NCI-H1694 (cell line): ENCODE results near the gene SF3B1.
"Not testable (repeated sequence)": the region's sequence is repeated elsewhere in the genome, so short reads cannot be mapped to it uniquely, and the experiment has no call there.

ENCODE experiments used
- DNase-seq: peaks from one replicate; lab custom pipeline; 2025; lab: John Stamatoyannopoulos, UW

The SF3B1 gene

GRCh38 chr2:197434541-197435513 lies at the start of gene SF3B1:
TSS of gene SF3B1 (minus strand) at chr2:197435028. CDS start at chr2:197434999, 29 bp downstream.
- DNase-seq: peak; percentile 94

GRCh38 chr2:197484248-197484647 lies 49.4 kb upstream of the SF3B1 start:
- DNase-seq: not testable (repeated sequence)

DNA sequence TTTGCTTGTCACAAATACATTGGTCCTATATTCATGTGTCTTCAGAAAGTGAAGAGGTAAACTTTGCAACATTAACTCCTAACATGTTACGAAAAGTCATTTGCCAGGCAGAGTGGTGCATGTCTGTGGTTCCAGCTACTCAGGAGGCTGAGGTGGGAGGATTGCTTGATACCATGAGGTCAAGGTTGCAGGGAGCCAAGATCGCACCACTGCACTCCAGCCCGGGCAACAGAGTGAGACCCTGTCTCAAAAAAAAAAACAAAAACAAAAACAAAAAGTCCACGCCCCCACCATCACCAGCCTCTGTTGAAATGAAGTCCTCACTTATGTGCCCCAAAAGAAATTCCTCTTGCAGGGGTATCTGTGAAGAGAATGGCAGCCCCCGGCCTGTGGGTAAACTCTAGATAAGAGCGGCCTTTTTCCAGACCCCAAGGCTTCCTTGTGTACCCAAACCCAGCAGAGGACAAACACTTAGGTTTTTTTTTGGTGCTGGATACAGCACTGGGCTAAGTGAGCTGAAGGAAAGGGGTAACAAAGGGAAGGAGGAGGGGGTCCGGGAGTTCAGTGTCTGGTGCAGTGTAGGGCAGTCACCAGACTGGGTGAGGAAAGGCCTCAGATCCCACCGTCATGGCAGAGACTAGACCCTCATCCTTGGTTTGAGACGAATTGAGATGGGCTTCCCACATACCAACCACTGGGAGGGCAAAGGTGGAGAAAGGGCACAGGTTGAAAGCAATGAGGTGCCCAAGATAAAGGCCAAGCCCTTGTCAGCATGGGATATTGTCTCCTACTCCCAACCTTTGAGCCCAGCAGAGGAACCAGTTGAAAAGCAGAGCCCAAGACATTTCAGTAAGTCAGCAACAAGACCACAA lies 45.6 kb upstream of the SF3B1 start:
- DNase-seq: no peak

DNA sequence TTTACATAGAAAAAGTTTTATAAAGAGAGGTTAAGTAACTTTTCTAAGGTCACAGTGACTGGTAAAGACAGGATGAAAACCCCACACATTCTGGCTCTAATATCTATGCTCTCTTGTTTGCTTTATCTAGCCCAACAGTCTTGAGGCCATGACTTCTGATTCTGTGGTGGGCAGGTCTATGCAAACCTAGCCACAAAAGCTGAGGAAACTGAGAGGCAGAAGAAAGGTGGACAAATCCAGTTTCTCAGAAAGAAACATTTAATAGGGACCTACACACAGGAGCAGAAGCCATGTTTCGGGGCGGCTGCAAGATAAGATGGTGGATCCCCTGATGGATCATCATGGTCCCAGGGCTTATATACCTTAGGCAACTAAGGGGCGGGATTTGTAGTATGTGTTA lies 43.0 kb upstream of the SF3B1 start:
- DNase-seq: no peak

DNA sequence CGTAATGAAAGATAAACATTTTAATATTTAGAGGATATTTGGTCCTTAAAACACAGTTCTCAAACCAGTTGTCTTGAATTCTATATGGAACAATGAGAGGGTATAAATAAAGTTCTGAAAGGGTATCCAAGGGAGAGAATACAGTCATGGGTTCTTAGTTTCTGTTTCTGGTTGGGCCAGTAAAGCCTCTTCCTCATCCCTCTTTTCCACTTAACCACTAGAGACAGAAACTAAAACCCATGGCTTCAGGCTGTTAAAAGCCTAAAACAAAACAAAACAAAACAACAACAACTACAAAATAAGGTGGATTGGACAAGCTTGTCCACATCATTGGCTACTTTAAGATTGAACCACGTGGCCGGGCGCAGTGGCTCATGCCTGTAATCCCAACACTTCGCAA lies 37.3 kb upstream of the SF3B1 start:
- no peak for DNase-seq

GRCh38 chr2:197464175-197464574 lies 29.3 kb upstream of the SF3B1 start:
- DNase-seq: no peak

DNA sequence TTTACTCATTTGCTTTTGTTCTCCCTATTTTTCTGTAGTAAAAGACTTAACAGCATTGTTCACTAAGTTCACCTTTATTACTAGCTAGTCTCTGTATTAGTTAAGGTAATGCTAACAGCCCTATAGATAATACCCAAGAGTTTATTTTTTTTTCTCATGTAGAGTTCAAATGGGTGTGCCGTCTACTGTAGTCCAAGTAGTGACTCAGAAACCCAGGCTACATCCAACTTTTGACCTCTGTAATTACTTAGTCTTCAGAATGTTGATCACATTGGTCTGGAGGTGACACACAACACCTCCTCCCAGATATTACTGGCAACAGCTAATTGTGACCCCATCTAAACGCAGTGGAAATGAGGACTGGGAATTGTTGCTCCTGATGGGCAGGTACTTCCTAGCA lies 26.2 kb upstream of the SF3B1 start:
- no peak for DNase-seq

- no peak for DNase-seq
Observed at GRCh38 chr2:197460649-197461048, 25.8 kb upstream of the SF3B1 start.

GRCh38 chr2:197455428-197455827 lies 20.6 kb upstream of the SF3B1 start:
- no peak for DNase-seq

- no peak for DNase-seq
Observed at GRCh38 chr2:197454923-197455322, 20.1 kb upstream of the SF3B1 start.

- DNase-seq: peak; percentile 58
Observed at GRCh38 chr2:197453914-197454398, 19.1 kb upstream of the SF3B1 start.

DNA sequence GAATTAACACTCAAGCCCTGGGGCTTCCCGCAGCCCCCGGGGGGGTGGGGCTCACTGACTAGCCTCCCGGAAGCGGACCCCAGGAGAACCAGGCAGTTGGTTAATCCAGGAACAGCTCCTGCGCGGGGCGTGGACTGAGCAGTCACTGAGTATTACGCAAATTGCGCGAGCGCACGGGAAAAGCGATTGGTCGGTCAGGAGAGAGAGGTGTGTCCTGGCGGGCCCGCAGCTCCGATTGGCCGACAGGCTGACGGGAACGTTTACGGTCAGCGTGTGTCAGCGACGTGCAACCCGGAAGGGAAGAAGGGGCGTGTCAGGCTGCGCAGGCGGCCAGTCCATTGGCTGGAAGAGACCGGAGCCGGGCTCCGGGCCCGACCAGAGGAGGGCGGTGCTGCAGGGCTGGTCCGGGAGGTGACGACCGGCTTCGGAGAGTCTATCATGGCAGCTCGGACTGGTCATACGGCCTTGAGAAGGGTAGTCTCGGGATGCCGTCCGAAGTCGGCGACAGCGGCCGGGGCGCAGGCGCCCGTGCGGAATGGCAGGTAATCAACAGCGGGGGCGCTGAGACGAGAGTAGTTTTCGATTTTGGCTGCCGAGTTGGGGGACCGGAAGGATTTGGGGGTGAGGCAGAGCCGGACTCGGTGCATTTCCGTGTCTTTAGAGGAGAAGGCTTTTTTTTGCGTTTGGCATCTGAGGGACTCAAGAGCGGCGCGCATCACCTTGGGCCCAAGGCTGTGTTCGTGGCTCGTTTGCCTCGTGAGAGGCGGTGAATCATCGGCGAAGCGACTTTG lies 18.5 kb upstream of the SF3B1 start, which contains the start of gene COQ10B:
TSS of gene COQ10B (plus strand) at position 430 of the 791 bp plus-strand sequence. CDS start at position 439, 9 bp downstream.
- peak; percentile 99 for DNase-seq

DNA sequence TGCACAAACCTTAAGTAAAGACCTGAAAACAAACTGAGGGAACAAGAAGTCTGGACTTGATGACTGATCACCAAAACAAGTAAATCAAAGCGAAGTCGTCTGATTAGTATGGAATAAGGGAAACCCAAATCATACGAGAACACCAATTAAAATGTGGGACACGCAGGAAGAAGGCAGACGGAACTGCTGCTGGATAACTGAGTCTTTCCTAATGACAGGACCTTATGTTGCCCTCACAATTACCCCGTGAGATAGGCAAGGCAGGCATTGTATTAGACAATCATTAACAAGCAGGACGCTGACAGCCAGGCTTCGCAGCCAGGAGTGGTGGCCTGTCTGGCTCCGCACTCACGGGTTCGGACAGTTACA lies 17.9 kb upstream of the SF3B1 start:
- no peak for DNase-seq

GRCh38 chr2:197450935-197451358 lies 16.1 kb upstream of the SF3B1 start:
- DNase-seq: not testable (repeated sequence)

GRCh38 chr2:197450465-197450864 lies 15.6 kb upstream of the SF3B1 start:
- no peak for DNase-seq

DNA sequence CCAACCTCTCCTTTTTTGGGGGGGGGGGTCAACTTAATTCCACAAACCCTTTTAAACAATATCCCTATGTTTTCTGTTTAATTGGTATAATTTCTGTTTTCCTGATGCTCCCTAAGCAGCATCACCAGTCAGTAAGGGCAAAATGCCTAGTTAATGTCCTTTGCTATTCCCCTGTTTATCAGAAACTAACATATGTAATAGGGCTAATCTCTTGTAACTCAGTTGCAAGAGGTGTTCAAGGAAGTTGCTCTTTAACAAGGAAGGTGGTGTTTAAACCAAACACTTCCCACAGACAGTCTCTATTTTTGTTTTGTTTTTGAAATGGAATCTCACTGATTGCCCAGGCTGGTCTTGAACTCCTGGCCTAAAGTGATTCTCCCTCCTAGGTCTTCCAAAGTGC lies 12.0 kb upstream of the SF3B1 start:
- no peak for DNase-seq

- no peak for DNase-seq
Observed at GRCh38 chr2:197445746-197446145, 10.9 kb upstream of the SF3B1 start.

- no peak for DNase-seq
Observed at GRCh38 chr2:197442857-197443256, 8.0 kb upstream of the SF3B1 start.

DNA sequence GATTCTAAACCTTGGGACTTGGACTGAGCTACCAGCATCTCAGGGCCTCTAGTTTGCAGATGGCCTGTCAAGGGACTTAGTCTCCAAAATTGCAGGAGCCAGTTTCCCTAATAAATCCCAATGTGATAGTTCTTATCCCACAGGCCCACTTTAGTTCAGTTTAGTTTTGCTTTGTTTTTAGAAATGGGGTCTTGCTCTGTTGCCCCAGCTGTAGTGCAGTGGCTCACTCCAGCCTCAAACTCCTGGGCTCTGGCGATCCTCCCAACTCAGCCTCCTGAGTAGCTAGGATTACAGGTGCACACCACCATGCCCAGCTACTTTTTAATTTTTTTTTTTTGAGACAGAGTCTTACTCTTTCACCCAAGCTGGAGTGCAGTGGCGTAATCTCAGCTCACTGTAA lies 2.6 kb upstream of the SF3B1 start:
- no peak for DNase-seq

DNA sequence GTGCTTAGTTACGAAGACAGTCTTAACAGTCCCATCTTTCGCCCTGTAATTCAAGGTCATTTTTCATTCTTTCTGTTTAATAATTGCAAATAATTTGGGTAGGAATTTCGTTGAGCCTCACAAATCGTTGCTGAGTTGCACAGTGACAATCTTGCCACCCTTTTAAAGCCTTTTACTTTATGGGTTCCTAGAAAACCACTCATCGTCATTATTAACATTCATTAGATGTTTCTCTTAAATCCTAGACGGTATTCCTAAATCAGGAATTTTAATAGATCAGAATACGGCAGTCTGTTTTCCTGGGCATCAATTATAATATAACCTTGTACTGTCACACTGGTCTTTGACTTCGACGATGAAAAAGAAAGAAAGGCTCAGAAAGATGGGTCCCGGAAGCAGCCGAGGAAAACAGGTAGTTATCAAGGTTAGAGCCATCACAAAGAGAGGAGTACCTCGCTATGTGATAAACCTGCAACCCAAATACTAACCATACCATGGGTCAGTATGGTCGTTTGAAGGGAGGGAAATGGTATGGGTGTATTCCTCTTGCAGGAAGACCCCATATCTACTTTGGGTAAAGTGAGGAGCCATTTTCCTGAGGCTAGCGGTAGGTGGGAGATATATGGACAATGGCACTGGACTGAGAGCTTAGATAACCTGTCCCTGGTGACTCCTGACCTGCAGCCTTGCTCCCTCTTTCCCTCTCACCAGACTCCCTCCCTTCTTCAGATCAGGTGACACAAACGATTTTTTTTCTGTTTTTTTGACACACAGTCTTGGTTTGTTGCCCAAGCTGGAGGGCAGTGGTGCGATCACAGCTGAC lies 981 bp upstream of the SF3B1 start:
- no peak for DNase-seq
